HepG2 (cell line): Measurements from ENCODE around the gene RFTN1. TPM values are rescaled to one million over a fixed set of nuclear protein-coding genes. Genes with fewer than 3 reads are reported as not detected.

Experiments
- ATAC-seq: fragments of 200-7000 bp; cut with Tn5 transposase; 3 replicates; pipeline ENCODE4 v1.9.1; 2020; ENCODE audit warnings: mild to moderate bottlenecking, moderate library complexity
- BruUV-seq: library from RNA; stranded (reverse); fragments of 400-500 nt; replicated peaks from 2 replicates; lab custom pipeline; 2021; lab: Mats Ljungman, UMichigan
- CTCF ChIA-PET: fragments of 300-600 bp; formaldehyde crosslinking; extraction: SDS; loops from one replicate; lab custom pipeline; 2021; ENCODE audit warnings: low total read pairs, inconsistent platforms, low intra/inter-chr PET ratio; lab: Yijun Ruan, JAX
- POLR2A ChIA-PET: fragments of 350-600 bp; sonication (Branson Sonifier 250); formaldehyde crosslinking; loops from one replicate; lab custom pipeline; 2020; ENCODE audit warnings: antibody characterized with exemption, inconsistent platforms; lab: Yijun Ruan, JAX
- DNase-seq: peaks from one replicate; pipeline ENCODE4 v3.0.0-alpha.2; 2015; ENCODE audit warnings: low spot score
- FAIRE-seq: peaks from 3 replicates; lab custom pipeline; 2011; peaks lifted over from hg19 to GRCh38; lab: Jason Lieb, UNC
- H2AFZ ChIP-seq: one replicate; pipeline ENCODE4 v1.6.1; 2011; ENCODE audit warnings: low read length, inconsistent platforms
- H3K27ac ChIP-seq: fragments of 300-600 bp; 3 replicates; pipeline ENCODE4 v1.8.0; 2011; ENCODE audit warnings: mixed run types, mild to moderate bottlenecking, mixed read lengths, low read length, inconsistent platforms; ENCODE audit not compliant: insufficient read depth; ENCODE audit errors: extremely low read length
- H3K27me3 ChIP-seq, 2 experiments: fragments of 200-600 bp in 1 of 2; 2 replicates in 1 of 2; 3 replicates in 1 of 2; pipeline versions ENCODE4 v1.6.0 to v1.8.0; 2011; ENCODE audit warnings: low read length in 2 of 2, mild to moderate bottlenecking in 2 of 2, moderate library complexity in 2 of 2, inconsistent platforms in 1 of 2; ENCODE audit not compliant: insufficient read depth in 2 of 2, control insufficient read depth in 1 of 2
- H3K36me3 ChIP-seq, 2 experiments: fragments of 200-600 bp in 1 of 2; replicated peaks in 1 of 2; 2 replicates in 1 of 2; 3 replicates in 1 of 2; pipeline versions ENCODE4 v1.5.1 to v1.8.0; 2011; ENCODE audit warnings: low read length in 2 of 2, inconsistent platforms in 1 of 2; ENCODE audit not compliant: insufficient read depth in 2 of 2, control insufficient read depth in 1 of 2
- H3K4me1 ChIP-seq: 2 replicates; pipeline ENCODE4 v1.5.1; 2012; ENCODE audit warnings: low read length, inconsistent platforms; ENCODE audit not compliant: insufficient read depth
- H3K4me2 ChIP-seq: 2 replicates; pipeline ENCODE4 v1.6.0; 2011; ENCODE audit warnings: low read depth, low read length, inconsistent platforms
- H3K4me3 ChIP-seq, 3 experiments: fragments of 200-600 bp in 1 of 3; sonication (generic), shearing (Covaris generic) in 1 of 3; replicated peaks in 1 of 3; 2 replicates each; pipeline ENCODE4 v1.5.1; 2011 to 2016; ENCODE audit warnings: low read length in 3 of 3, inconsistent platforms in 2 of 3, low read depth in 2 of 3, mild to moderate bottlenecking in 2 of 3, control low read depth in 1 of 3, mixed read lengths in 1 of 3; ENCODE audit not compliant: insufficient read depth in 1 of 3
- H3K79me2 ChIP-seq: one replicate; pipeline ENCODE4 v1.6.1; 2011; ENCODE audit warnings: low read length, inconsistent platforms; ENCODE audit not compliant: insufficient read depth
- H3K9ac ChIP-seq: 2 replicates; pipeline ENCODE4 v1.6.0; 2011; ENCODE audit warnings: mild to moderate bottlenecking, low read depth, low read length, inconsistent platforms; ENCODE audit not compliant: insufficient read depth
- H3K9me3 ChIP-seq: 2 replicates; pipeline ENCODE4 v1.5.1; 2012; ENCODE audit warnings: mild to moderate bottlenecking, low read length
- H4K20me1 ChIP-seq: 2 replicates; pipeline ENCODE4 v1.6.0; 2011; ENCODE audit warnings: inconsistent platforms, mild to moderate bottlenecking, low read length, moderate library complexity; ENCODE audit not compliant: insufficient read depth
- FOXP1 ChIP-seq, 2 experiments: fragments of 450-650 bp in 1 of 2; IDR thresholded peaks; 2 replicates each; pipeline ENCODE4 v1.6.1; 2017 to 2018; ENCODE audit warnings: antibody characterized with exemption in 1 of 2
- GMEB2 ChIP-seq: IDR thresholded peaks from 2 replicates; pipeline ENCODE4 v1.6.1; 2016; ENCODE audit warnings: missing biosample characterization, missing genetic modification reagents, low read depth
- HMG20B ChIP-seq: conservative IDR thresholded peaks from 2 replicates; pipeline ENCODE4 v1.6.1; 2016; ENCODE audit warnings: missing genetic modification reagents, missing compliant biosample characterization
- IKZF5 ChIP-seq: IDR thresholded peaks from 2 replicates; pipeline ENCODE4 v1.6.1; 2018; ENCODE audit warnings: missing genetic modification reagents, mild to moderate bottlenecking, missing compliant biosample characterization
- KMT2B ChIP-seq: IDR thresholded peaks from 2 replicates; pipeline ENCODE4 v1.6.1; 2016; ENCODE audit warnings: missing genetic modification reagents, missing compliant biosample characterization
- MNT ChIP-seq: fragments of 450-650 bp; IDR thresholded peaks from 2 replicates; pipeline ENCODE4 v1.6.1; 2016
- SIN3B ChIP-seq: fragments of 150-350 bp; IDR thresholded peaks from 2 replicates; pipeline ENCODE4 v1.6.1; 2014; ENCODE audit warnings: low read length
- TRIM24 ChIP-seq: sonication (generic); formaldehyde crosslinking; IDR thresholded peaks from 2 replicates; pipeline ENCODE4 v1.8.0; 2022; ENCODE audit warnings: mild to moderate bottlenecking, missing genetic modification reagents
- ZNF432 ChIP-seq: sonication (generic); formaldehyde crosslinking; IDR thresholded peaks from 2 replicates; pipeline ENCODE4 v1.5.0; 2020; ENCODE audit warnings: missing genetic modification reagents, mild to moderate bottlenecking, borderline replicate concordance
- ZNF615 ChIP-seq: sonication (generic); formaldehyde crosslinking; IDR thresholded peaks from 2 replicates; pipeline ENCODE4 v1.5.0; 2020; ENCODE audit warnings: mild to moderate bottlenecking, missing genetic modification reagents, borderline replicate concordance
- WGBS: methylation state at CpG from one replicate; pipeline ENCODE4 v1.1.6; 2017; ENCODE audit warnings: low lambda C conversion rate; 5-methylcytosine and 5-hydroxymethylcytosine counted together
- in situ Hi-C: cut with HindIII; loops from 2 replicates; pipeline ENCODE4 v1.10.0; 2017; ENCODE audit warnings: low pct_unique_long_range_greater_than_20kb; ENCODE audit not compliant: extremely low pct_ligation_motif_present
- intact Hi-C: fragments of 100-400 bp; cut with micrococcal nuclease; formaldehyde crosslinking; loops from one replicate; pipeline ENCODE4 v1.10.0; 2022; ENCODE audit not compliant: unreplicated experiment
- polyA plus RNA-seq, 8 experiments: library from polyadenylated mRNA; depleted of rRNA in 3 of 8; stranded (reverse) in 7 of 8; unstranded in 1 of 8; fragments of >200 nt; fragmentation: Illumina TruSeq in 4 of 8; extraction: Trizol in 4 of 8; gene quantifications; 2 replicates each; pipeline versions ENCODE4 v1.2.1 to v1.2.3, GENCODE V29; 2011 to 2016; ENCODE audit warnings: low read depth in 4 of 8, missing spikeins in 1 of 8, mixed read lengths in 1 of 8; ENCODE audit not compliant: insufficient read depth in 1 of 8
- total RNA-seq, 5 experiments: library from RNA; depleted of rRNA; stranded (reverse); fragments of >200 nt; fragmentation: Illumina TruSeq; extraction: Trizol; gene quantifications; 2 replicates each; pipeline ENCODE4 v1.2.3, GENCODE V29; 2016; ENCODE audit warnings: low read depth in 1 of 5
- TF ChIP-seq, protein P1 (sequence below): sonication (generic); formaldehyde crosslinking; IDR thresholded peaks from 2 replicates; pipeline ENCODE4 v1.8.1; 2023; ENCODE audit warnings: missing genetic modification reagents, inconsistent platforms, borderline replicate concordance

Gene RFTN1
- total and polyA plus RNA-seq, 2 of the 13 experiments (the other 11 are each of a cell fraction or from before 2014, with no cell fraction given) = not detected

GRCh38 chr3:16335333-16335732 lies 178.2 kb downstream of the RFTN1 start:
- peaks cover 2 to 5% of the 10 kb centered on the region in 2 experiments; a peak in 3 of 5 replicates for H3K36me3 ChIP-seq
- TF ChIP-seq MNT (peak; percentile 98), ZNF615 (CRISPR knock-in tag) (no peak)
- 93% methylated on average over 5 of the region's 5 CpGs for WGBS
- H3K79me2 ChIP-seq = no peaks in the 10 kb centered on the region
- BruUV-seq = no TSS peak
- H3K9ac ChIP-seq = no peak overlapping the region
- no peak overlapping the region for H2AFZ ChIP-seq
- DNase-seq (no peak), FAIRE-seq (no peak), ATAC-seq (no peak)
- H3K4me1 ChIP-seq = peaks cover 40% of the 10 kb centered on the region
- no peaks in the 10 kb centered on the region for H4K20me1 ChIP-seq
- no peaks in the 10 kb centered on the region for H3K27me3 ChIP-seq
- H3K4me3 ChIP-seq = no peak overlapping the region
- H3K27ac ChIP-seq = no peak overlapping the region
- intact Hi-C loops = no loop called here
- in situ Hi-C loops = no loop called here
- CTCF ChIA-PET = no interaction called here
- H3K4me2 ChIP-seq = no peak overlapping the region
- peaks cover 10% of the 10 kb centered on the region for H3K9me3 ChIP-seq
- POLR2A ChIA-PET = no interaction called here

DNA sequence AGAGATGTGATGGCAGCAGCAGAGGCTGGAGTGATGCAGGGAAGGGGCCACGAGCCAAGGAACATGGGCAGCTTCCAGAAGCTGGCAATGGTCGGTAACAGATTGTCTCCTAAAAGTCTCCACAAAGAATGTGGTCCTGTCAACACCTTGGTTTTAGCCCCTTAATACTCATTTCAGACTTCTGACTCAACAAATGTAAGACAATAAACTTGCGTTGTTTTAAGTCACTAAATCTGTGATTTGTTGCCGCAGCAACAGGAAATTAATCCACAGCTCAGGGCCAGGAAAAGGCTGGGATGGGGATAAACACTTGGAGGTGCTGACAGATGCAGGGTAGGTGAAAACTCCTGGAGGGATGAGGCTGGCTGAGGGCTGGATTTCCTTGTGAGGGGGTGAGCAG lies 178.6 kb downstream of the RFTN1 start:
- intact Hi-C loops = loop anchor here (1.0 kb wide), 1 partner anchor 23 kb away; no protein-coding TSS in a partner anchor
- Histone ChIP-seq H3K79me2 (no peaks in the 10 kb centered on the region), H3K9ac (no peak overlapping the region), H3K4me1 (peaks cover 44% of the 10 kb centered on the region), H3K4me2 (no peak overlapping the region), H2AFZ (no peak overlapping the region), H4K20me1 (no peaks in the 10 kb centered on the region), H3K27me3 (no peaks in the 10 kb centered on the region), H3K9me3 (peaks cover 10% of the 10 kb centered on the region), H3K4me3 (no peak overlapping the region), H3K36me3 (peaks cover 2 to 5% of the 10 kb centered on the region in 2 experiments; a peak in 2 of 5 replicates), H3K27ac (no peak overlapping the region)
- no peak for DNase-seq
- 86% methylated on average over 4 of the region's 4 CpGs for WGBS
- in situ Hi-C loops = no loop called here
- CTCF ChIA-PET = no interaction called here
- no peak for FAIRE-seq
- ATAC-seq = no peak
- BruUV-seq = no TSS peak
- POLR2A ChIA-PET = no interaction called here
- no peak for TF ChIP-seq FOXP1 (IDR thresholded peaks at IDR 0.05)
- no peak for TF ChIP-seq FOXP1 (CRISPR knock-in tag; IDR thresholded peaks at IDR 0.05)
- no peak for TF ChIP-seq IKZF5 (CRISPR knock-in tag)
- TF ChIP-seq GMEB2 (CRISPR knock-in tag) = no peak
- no peak for TF ChIP-seq HMG20B (CRISPR knock-in tag)
- no peak for TF ChIP-seq ZNF432 (CRISPR knock-in tag)
- no peak for TF ChIP-seq SIN3B
- TF ChIP-seq, protein P1, sequence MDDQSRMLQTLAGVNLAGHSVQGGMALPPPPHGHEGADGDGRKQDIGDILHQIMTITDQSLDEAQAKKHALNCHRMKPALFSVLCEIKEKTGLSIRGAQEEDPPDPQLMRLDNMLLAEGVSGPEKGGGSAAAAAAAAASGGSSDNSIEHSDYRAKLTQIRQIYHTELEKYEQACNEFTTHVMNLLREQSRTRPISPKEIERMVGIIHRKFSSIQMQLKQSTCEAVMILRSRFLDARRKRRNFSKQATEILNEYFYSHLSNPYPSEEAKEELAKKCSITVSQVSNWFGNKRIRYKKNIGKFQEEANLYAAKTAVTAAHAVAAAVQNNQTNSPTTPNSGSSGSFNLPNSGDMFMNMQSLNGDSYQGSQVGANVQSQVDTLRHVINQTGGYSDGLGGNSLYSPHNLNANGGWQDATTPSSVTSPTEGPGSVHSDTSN (CRISPR knock-in tag) = no peak
- no peak for TF ChIP-seq KMT2B (CRISPR knock-in tag)
- no peak for TF ChIP-seq MNT
- TF ChIP-seq TRIM24 = no peak
